Left kidney (tissue), 8 donors: Measurements from ENCODE around the gene DEFB119. TPM values are rescaled to one million over a fixed set of nuclear protein-coding genes. Genes with fewer than 3 reads are reported as not detected.
"Not testable (repeated sequence)": the region's sequence is repeated elsewhere in the genome, so short reads cannot be mapped to it uniquely, and the experiment has no call there.

Source experiments
- DNase-seq: peaks from one replicate; pipeline ENCODE4 v3.0.0-alpha.2; 2013
- long read RNA-seq, 8 donors: transcript quantifications; one replicate each; lab custom pipeline, GENCODE V29; 2026
- polyA plus RNA-seq: library from polyadenylated mRNA; unstranded; fragments of 120-200 nt; gene quantifications from one replicate; pipeline ENCODE4 v1.2.1, GENCODE V29; 2013; ENCODE audit not compliant: insufficient read length

DEFB119 gene, protein sequence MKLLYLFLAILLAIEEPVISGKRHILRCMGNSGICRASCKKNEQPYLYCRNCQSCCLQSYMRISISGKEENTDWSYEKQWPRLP
- not detected for polyA plus RNA-seq
- long read RNA-seq, donor 1: 0 reads
- long read RNA-seq, donor 2: 0 reads
- long read RNA-seq, donor 3: 0 reads
- long read RNA-seq, donor 4: 0 reads
- long read RNA-seq, donor 5: 0 reads
- long read RNA-seq, donor 6: 0 reads
- long read RNA-seq, donor 7: 0 reads
- long read RNA-seq, donor 8: 0 reads

DNA sequence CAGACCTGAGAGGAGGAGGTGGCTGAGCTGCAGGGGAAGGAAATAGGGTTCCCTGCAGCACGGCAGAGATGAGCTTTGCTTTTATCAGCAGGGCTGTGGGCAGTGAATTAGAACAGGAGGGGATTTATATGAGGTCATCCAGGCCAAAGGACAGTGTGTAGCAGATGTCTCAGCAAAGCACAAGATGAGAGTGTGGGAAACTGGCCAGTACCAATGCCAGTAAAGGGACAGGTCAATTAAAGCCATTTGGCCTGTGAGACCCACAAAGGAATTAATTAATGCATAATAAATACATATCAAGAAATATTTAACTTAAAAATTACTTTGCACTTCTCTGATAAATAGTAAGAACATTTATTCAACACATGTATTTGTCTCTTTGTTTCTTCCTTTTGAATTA lies at the start of gene DEFB119:
Gene DEFB119, minus strand, starts transcription at position 101 of the 400 bp plus-strand sequence. CDS start 107 bp downstream, outside the sequence.
- DNase-seq: no peak

DNA sequence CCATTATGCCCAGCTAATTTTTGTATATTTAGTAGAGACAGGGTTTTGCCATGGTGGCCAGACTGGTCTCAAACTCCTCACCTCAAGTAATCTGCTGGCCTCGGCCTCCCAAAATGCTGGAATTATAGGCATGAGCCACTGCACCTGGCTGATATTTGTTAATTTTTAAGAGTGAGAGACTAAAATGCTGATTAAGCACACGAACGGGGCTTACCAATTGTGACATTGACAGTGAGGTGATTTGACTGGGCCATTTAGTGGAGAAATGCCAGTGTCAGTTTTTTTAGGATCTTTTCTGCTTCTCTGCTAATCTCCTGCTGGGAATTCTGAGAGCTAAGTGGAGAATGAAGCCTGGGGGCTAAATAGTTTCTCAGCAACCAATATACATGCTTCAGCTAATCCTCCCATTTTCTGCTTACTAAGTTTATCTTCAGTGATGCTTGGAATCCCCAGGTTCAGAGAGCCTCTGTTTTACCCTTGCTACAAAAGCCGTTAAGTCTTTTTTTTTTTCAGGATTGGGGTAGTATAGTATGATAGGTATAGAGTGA lies 40.3 kb upstream of the DEFB119 start:
- no peak for DNase-seq

DNA sequence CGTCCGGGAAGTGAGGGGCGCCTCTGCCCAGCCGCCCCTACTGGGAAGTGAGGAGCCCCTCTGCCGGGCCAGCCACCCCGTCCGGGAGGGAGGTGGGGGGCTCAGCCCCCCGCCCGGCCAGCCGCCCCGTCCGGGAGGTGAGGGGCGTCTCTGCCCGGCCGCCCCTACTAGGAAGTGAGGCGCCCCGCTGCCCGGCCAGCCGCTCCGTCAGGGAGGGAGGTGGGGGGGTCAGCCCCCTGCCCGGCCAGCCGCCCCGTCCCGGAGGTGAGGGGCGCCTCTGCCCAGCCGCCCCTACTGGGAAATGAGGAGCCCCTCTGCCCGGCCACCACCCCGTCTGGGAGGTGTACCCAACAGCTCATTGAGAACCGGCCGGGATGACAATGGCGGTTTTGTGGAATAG lies 37.2 kb upstream of the DEFB119 start:
- DNase-seq: not testable (repeated sequence)

DNA sequence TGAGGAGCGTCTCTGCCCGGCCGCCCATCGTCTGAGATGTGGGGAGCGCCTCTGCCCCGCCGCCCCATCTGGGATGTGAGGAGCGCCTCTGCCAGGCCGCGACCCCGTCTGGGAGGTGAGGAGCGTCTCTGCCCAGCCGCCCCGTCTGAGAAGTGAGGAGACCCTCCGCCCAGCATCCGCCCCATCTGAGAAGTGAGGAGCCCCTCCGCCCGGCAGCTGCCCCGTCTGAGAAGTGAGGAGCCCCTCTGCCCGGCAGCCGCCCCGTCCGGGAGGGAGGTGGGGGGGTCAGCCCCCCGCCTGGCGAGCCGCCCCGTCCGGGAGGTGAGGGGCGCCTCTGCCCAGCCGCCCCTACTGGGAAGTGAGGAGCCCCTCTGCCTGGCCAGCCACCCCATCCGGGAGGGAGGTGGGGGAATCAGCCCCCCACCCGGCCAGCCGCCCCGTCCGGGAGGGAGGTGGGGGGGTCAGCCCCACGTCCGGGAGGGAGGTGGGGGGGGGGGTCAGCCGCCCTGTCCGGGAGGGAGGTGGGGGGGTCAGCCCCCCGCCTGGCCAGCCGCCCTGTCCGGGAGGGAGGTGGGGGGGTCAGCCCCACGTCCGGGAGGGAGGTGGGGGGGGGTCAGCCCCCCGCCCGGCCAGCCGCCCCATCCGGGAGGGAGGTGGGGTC lies 36.6 kb upstream of the DEFB119 start:
- not testable (repeated sequence) for DNase-seq

DNA sequence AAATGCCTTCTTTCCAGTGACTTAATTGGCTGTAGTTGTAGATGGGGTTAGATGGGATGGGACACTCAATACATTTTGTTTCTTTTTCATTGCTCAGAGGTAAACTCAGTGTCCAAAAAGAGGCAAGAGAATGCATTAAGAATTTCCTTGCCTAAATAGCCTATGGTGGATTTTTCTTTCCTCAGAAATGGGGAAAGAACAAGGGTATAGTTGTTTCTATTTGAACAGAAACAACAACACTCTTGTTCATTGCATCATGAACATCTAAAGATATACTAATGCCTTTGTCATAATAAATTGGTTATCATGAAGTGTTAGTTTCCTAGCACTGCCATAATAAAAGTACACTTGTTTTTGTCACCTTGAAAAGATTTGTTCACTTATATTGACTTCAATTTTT lies 35.4 kb upstream of the DEFB119 start:
- DNase-seq: no peak

DNA sequence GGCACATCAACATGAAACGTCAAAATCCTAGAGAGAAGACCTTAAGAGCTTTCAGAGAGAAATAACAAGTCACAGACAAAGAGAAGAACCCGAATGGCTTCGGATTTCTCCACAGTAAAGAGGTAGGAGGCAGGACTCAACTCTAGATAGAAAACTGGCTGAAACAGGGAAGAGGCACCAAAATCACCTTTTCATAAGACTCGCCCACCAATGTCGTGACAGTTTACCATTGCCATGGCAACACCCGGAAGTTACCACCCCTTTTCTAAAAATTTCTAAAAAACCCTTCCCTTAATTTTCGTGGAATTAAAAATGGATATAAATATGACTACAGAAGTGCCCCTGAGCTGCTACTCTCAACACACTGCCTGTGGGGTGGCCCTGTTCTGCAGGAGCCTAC lies 27.9 kb upstream of the DEFB119 start:
- no peak for DNase-seq

DNA sequence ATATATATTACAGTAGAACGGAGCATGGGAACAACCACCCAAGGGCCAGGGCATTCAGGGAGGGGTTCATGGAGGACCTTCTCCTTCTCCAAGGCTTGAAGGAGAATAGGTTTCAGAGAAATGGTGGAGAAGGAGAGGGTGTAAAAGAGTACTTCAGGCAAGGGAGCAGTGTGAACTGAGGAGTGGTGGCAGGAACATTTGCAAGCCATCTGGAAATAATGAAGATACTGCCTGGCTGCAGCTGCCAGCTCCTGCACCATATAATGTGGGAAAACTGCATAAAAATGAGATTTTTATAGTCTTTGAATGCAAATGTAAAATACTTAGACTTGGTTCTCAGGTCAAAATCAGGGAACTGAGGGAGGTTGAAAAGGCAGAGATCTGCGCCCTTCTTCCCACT lies 25.3 kb upstream of the DEFB119 start:
- DNase-seq: no peak

DNA sequence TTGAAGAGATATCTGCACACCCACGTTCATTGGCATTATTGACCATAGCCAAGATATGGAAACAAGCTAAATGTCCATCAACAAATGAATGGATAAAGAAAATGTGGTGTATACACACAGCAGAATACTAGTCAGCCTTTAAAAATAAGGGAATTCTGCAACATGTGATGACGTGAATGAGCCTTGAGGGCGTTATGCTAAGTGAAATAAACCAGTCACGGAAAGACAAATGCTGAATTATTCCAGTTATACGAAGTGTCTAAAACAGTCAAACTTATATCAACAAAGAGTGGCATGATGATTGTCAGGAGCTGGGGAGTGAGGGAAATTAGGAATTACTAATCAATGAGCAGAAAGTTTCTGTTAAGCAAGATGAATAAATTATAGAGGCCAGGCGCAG lies 24.0 kb upstream of the DEFB119 start:
- DNase-seq: no peak

DNA sequence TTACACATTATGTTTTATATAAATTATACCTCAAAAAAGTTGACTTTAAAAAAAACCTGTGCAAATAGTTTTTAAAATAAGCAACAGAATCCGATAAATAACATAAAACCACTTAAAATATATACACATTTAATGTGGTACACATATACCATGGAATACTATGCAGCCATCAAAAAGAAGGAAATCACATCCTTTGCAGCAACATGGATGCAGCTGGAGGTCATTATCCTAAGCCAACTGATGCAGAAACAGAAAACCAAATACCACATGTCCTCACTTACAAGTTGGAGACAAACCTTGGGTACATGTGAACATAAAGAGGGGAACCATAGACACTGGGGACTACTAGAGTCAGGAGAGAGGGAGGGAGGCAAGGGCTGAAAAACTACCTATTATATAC lies 19.6 kb upstream of the DEFB119 start:
- DNase-seq: no peak

DNA sequence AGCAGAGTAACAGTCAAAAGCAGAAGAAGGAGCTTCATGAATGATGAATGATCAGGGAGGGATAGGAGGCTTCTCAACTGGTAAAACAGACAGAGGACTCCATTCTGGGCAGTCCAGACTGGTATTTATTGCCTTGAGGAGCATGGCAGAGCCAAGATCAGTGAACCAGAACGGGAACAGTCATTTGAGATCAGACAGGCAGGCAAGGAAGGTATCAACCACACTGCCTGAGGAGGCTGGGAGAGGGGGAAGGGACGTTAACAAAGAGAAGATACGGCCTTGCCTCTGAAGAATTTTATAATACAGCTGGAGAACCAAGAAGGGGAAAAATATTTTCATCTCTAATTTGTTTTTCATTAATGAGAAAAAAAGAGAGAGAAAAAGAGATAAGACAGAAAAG lies 15.7 kb upstream of the DEFB119 start, which contains the start of gene DEFB121:
Gene DEFB121, minus strand, starts transcription at position 101 of the 400 bp plus-strand sequence. Its CDS starts 63 bp downstream, at position 38.
- no peak for DNase-seq

DNA sequence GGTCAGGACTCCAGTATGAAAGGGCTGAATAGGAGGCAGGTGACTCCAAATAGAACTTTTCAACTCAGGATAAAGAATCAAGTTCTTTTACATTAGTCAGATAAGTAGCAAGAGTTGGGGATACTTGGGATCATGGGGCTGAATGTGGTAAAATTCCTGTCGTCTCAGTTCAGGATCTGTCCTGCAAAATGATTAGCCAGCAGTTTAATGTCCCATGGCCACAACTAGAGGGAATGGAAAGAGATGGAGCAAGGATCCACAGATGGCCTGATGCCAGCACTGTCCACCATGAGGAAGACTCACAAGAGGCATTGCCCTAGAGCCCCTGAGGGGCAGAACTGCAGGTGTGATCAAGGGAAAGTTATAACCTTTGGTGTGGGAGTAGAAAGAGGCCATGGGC lies 13.5 kb upstream of the DEFB119 start:
- no peak for DNase-seq

DNA sequence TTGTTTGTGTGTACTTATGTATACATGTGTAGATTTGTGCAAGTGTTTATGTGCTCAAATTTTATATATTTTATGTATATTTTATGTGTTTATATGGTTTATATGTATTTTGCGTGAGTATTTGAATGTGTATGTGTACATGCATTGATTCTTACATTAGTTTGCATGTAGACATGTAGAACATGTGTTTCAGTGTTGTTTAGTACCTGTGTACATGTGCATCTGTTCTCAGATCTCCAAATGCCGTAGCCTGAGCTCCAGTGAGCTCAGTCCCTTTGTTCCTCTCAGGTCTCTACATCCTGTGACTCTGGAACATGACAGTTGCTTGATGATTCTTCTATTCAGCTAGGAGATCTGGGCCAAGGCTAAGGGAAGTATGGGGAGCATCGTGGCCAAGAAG lies 4.5 kb upstream of the DEFB119 start:
- no peak for DNase-seq

DNA sequence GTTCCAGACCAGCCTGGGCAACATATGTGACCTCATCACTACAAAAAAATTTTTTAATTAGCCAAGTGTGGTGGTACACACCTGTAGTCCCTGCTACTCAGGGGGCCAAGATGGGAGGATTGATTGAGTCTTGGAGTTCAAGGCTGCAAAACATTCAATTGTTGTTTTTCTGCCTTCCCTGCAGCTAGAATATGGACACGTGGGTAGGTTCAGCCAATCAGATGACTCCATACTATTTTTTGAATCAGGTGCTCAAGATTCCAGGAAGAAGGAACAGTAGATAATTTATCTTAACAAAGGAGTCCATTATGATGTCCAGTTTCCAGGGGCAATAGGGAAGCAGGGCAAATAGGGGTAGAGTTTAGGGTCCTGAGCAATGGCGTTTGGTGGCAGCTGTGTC lies 2.4 kb upstream of the DEFB119 start:
- DNase-seq: no peak

DNA sequence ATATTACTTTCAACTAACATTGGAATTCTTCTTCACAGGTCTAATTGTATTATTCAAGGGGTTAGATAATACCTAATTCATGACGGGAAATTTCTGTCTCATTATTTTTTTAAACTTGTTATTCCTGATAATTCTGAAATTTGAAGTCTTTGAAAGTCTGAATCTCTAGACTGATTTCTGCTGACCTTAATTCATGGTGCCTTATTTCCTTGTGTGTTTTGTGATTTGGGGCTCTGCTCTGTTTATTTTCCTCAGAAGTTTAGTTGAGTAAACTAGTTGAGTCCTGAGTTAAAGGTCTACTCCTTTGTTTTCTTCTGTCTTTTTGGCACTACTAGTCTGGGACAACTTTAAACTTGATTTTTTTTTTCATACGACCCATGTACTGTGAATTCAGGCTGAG lies 16.0 kb downstream of the DEFB119 start:
- DNase-seq: no peak

DNA sequence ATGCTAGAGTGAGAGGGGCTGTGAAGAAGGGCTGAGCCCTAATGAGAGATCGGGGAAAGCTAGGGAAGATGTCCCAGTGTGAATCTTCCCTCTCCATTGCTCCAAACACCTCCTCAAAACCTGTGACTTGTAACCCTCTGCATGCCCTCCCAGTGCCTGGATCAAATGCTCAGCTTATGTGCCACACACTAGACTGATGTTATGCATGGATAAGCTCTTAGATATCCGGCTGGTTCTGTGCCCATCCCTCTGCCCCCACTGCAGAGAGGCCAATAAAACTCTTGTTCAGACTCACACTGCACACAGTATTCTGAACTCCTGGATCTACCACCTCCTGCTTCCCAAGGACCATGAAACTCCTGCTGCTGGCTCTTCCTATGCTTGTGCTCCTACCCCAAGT lies 22.1 kb downstream of the DEFB119 start, which contains the start of gene DEFB118:
Gene DEFB118, plus strand, starts transcription at position 301 of the 400 bp plus-strand sequence. Its CDS starts 50 bp downstream, at position 351.
- DNase-seq: no peak

DNA sequence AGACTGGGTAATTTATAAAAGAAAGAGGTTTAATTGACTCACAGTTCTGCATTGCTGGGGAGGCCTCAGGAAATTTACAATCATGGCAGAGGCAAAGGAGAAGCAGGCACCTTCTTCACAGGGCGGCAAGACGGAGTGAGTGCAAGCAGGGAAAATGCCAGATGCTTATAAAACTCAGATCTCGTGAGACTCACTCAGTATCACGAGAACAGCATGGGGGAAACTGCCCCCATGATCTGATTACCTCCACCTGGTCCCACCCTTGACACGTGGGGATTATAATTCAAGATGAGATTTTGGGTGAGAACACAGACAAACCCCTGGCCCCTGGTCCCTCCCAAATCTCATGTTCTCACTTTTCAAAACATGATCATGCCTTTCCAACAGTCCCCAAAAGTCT lies 26.1 kb downstream of the DEFB119 start:
- not testable (repeated sequence) for DNase-seq

DNA sequence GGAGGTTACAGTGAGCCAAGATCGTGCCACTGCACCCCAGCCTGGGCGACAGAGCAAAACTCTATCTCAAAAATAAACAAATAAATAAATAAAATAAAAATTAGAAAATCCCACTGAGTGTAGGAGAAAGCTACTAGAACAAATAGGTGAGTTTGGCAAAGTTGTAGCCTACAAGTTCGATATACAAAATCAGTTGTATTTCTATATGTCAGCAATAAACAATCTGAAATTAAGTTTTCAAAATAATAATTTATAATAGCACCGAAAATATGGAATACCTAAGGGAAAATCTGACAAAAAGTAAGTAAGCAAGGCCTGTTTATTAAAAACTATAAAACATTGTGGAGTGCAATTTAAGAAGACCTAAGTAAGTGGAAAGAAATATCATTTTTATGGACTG lies 27.1 kb downstream of the DEFB119 start:
- DNase-seq: no peak

DNA sequence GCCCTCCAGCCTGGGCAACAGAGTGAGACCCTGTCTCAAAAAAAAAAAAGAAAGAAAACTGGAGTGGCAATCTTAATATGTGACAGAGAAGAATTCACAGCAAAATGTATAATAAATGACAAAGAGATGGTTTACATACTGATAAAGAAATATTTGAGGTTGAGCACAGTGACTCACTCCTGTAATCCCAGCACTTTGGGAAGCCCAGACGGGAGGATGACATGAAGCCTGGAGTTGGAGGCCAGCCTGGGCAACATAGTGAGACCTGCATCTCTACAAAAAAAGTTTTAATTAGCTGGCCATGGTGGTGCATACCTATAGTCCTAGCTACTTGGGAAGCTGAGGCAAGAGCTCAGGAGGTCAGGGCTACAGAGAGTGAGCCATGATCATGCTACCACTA lies 34.4 kb downstream of the DEFB119 start:
- DNase-seq: no peak

DNA sequence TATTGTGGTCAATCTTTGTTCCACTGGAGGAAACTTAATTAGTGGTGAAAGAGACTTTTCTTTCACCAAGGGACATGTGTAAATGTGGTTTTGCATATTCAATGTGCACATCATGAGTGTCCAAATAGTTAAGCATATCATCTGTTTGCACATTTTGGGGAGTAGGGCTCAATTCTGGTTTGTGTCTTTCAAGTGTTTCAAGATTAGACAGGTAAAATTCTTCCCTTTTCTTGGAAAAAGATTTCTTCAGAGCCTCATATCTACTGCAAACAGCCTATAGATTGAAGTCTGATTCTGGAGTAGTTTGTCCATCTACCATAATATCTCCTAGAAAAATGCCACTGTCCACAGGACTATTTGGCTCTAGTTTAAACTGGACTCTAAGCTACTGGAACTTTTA lies 48.9 kb downstream of the DEFB119 start:
- DNase-seq: no peak

DNA sequence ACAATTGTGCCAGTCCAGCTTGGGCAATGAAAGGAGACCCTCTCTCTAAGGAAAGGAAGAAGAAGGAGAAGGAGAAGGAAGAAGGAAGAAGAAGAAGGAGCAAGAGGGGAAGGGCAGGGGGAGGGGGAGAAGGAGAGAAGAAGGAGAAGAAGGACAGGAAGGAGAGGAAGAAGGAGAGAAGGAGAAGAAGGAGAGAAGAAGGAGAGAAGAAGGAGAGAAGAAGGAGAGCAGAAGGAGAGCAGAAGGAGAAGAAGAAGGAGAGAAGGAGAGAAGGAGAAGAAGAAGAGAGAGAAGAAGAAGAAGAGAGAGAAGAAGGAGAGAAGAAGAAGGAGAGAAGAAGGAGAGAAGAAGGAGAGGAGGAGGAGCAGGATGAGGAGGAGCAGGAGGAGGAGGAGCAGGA lies 59.5 kb downstream of the DEFB119 start:
- no peak for DNase-seq
